H1 (cell line): ENCODE results near the gene DYNLT5. TPM values are rescaled to one million over a fixed set of nuclear protein-coding genes. Genes with fewer than 3 reads are reported as not detected.

Source experiments
- CTCF ChIA-PET: fragments of 300-600 bp; sonication (Branson Sonifier 250); formaldehyde crosslinking; loops from one replicate; lab custom pipeline; 2021; ENCODE audit not compliant: partially characterized antibody; lab: Charles Lee
- POLR2A ChIA-PET: fragments of 300-600 bp; sonication (Branson Sonifier 250); formaldehyde crosslinking; loops from one replicate; lab custom pipeline; 2021; ENCODE audit warnings: inconsistent platforms; ENCODE audit not compliant: partially characterized antibody; lab: Charles Lee
- DNase-seq, 2 experiments: peaks; one replicate each; pipeline versions ENCODE4 v3.0.0 to v3.0.0-alpha.2; 2010 to 2022; ENCODE audit warnings: low spot score in 2 of 2, low read depth in 1 of 2, mixed read lengths in 1 of 2
- FAIRE-seq: peaks from 2 replicates; lab custom pipeline; 2011; peaks lifted over from hg19 to GRCh38; lab: Jason Lieb, UNC
- H2AFZ ChIP-seq: 2 replicates; pipeline ENCODE4 v1.8.1; 2012; ENCODE audit warnings: low read length, inconsistent platforms
- H2AK5ac ChIP-seq: 2 replicates; pipeline ENCODE4 v1.6.1; 2013; ENCODE audit warnings: low read depth, low read length
- H2BK120ac ChIP-seq: replicated peaks from 2 replicates; pipeline ENCODE3; 2013; ENCODE audit warnings: low read depth, low read length, inconsistent platforms
- H2BK12ac ChIP-seq: 2 replicates; pipeline ENCODE4 v1.6.1; 2013; ENCODE audit warnings: low read depth, low read length
- H2BK15ac ChIP-seq: 2 replicates; pipeline ENCODE4 v1.6.1; 2013; ENCODE audit warnings: low read length
- H2BK20ac ChIP-seq: 2 replicates; pipeline ENCODE4 v1.6.1; 2013; ENCODE audit warnings: low read length
- H2BK5ac ChIP-seq: 2 replicates; pipeline ENCODE4 v1.6.1; 2013; ENCODE audit warnings: low read depth, low read length
- H3K14ac ChIP-seq: 2 replicates; pipeline ENCODE4 v1.6.1; 2013; ENCODE audit warnings: inconsistent platforms; ENCODE audit not compliant: insufficient read length
- H3K18ac ChIP-seq: 2 replicates; pipeline ENCODE4 v1.6.1; 2013; ENCODE audit warnings: low read length; ENCODE audit errors: extremely low read depth
- H3K23ac ChIP-seq: 2 replicates; pipeline ENCODE4 v1.6.1; 2013; ENCODE audit warnings: inconsistent platforms; ENCODE audit not compliant: insufficient read length
- H3K23me2 ChIP-seq: 2 replicates; pipeline ENCODE4 v1.6.1; 2013; ENCODE audit warnings: low read depth, low read length
- H3K27ac ChIP-seq: 2 replicates; pipeline ENCODE4 v1.6.1; 2011; ENCODE audit warnings: low read depth, low read length, inconsistent platforms
- H3K27me3 ChIP-seq, 4 experiments: replicated peaks in 1 of 4; 1 replicate in 1 of 4; 2 replicates in 3 of 4; pipeline versions ENCODE4 v1.6.1 to v1.8.1; 2011 to 2013; ENCODE audit warnings: low read length in 3 of 4, mild to moderate bottlenecking in 3 of 4, inconsistent platforms in 2 of 4, mixed read lengths in 2 of 4, moderate library complexity in 1 of 4; ENCODE audit not compliant: control insufficient read depth in 3 of 4, insufficient read depth in 3 of 4; ENCODE audit errors: extremely low read depth in 1 of 4
- H3K36me3 ChIP-seq, 4 experiments: 2 replicates each; pipeline versions ENCODE4 v1.6.1 to v1.8.1; 2011 to 2013; ENCODE audit warnings: mild to moderate bottlenecking in 4 of 4, low read length in 3 of 4, moderate library complexity in 2 of 4, control low read depth in 1 of 4, inconsistent platforms in 1 of 4; ENCODE audit not compliant: insufficient read depth in 4 of 4, control insufficient read depth in 2 of 4
- H3K4ac ChIP-seq: replicated peaks from 2 replicates; pipeline ENCODE3; 2013; ENCODE audit warnings: low read length, low read depth, mixed read lengths, inconsistent platforms; ENCODE audit not compliant: insufficient read length
- H3K4me1 ChIP-seq, 4 experiments: replicated peaks in 1 of 4; 1 replicate in 1 of 4; 2 replicates in 3 of 4; pipeline versions ENCODE4 v1.6.1 to v1.8.1; 2011 to 2013; ENCODE audit warnings: low read length in 3 of 4, inconsistent platforms in 2 of 4, mixed read lengths in 1 of 4; ENCODE audit not compliant: insufficient read depth in 4 of 4, control insufficient read depth in 3 of 4
- H3K4me2 ChIP-seq, 2 experiments: 2 replicates each; pipeline versions ENCODE4 v1.6.1 to v1.8.1; 2011 to 2013; ENCODE audit warnings: low read depth in 2 of 2, low read length in 2 of 2, control low read depth in 1 of 2, inconsistent platforms in 1 of 2, mild to moderate bottlenecking in 1 of 2; ENCODE audit not compliant: insufficient read depth in 1 of 2
- H3K4me3 ChIP-seq, 4 experiments: fragments of 200-600, 300-600 bp in 1 of 4; sonication (generic), shearing (Covaris generic), sonication (Bioruptor Twin) in 1 of 4; 2 replicates each; pipeline versions ENCODE4 v1.5.1 to v1.8.1; 2011 to 2016; ENCODE audit warnings: low read length in 4 of 4, low read depth in 3 of 4, control low read depth in 2 of 4, inconsistent platforms in 2 of 4, mild to moderate bottlenecking in 2 of 4, mixed read lengths in 1 of 4, moderate library complexity in 1 of 4; ENCODE audit not compliant: insufficient read depth in 2 of 4; ENCODE audit errors: extremely low read depth in 1 of 4
- H3K56ac ChIP-seq: replicated peaks from 2 replicates; pipeline ENCODE3; 2013; ENCODE audit warnings: low read depth, mild to moderate bottlenecking, mixed read lengths, low read length, inconsistent platforms; ENCODE audit not compliant: insufficient read length
- H3K79me1 ChIP-seq: 2 replicates; pipeline ENCODE4 v1.6.1; 2013; ENCODE audit warnings: low read depth, low read length, control low read depth
- H3K79me2 ChIP-seq, 2 experiments: 2 replicates each; pipeline versions ENCODE4 v1.6.1 to v1.8.1; 2012 to 2013; ENCODE audit warnings: low read length in 2 of 2, mild to moderate bottlenecking in 2 of 2, inconsistent platforms in 1 of 2; ENCODE audit not compliant: insufficient read depth in 2 of 2, control insufficient read depth in 1 of 2
- H3K9ac ChIP-seq, 4 experiments: replicated peaks in 1 of 4; 1 replicate in 1 of 4; 2 replicates in 3 of 4; pipeline versions ENCODE4 v1.6.1 to v1.8.1; 2011 to 2013; ENCODE audit warnings: low read depth in 3 of 4, low read length in 3 of 4, control low read depth in 2 of 4, mild to moderate bottlenecking in 2 of 4, moderate library complexity in 2 of 4, inconsistent platforms in 1 of 4; ENCODE audit errors: extremely low read depth in 1 of 4
- H3K9me3 ChIP-seq, 2 experiments: 2 replicates each; pipeline versions ENCODE4 v1.6.1 to v1.8.1; 2012 to 2013; ENCODE audit warnings: mild to moderate bottlenecking in 2 of 2, moderate library complexity in 2 of 2, control low read depth in 1 of 2, inconsistent platforms in 1 of 2, low read depth in 1 of 2, low read length in 1 of 2, mixed read lengths in 1 of 2; ENCODE audit not compliant: insufficient read depth in 2 of 2
- H4K20me1 ChIP-seq, 2 experiments: replicated peaks in 1 of 2; 2 replicates each; pipeline versions ENCODE3 to v1.8.1; 2011 to 2013; ENCODE audit warnings: inconsistent platforms in 2 of 2, low read length in 2 of 2, mild to moderate bottlenecking in 1 of 2; ENCODE audit not compliant: insufficient read depth in 2 of 2, control insufficient read depth in 1 of 2
- H4K5ac ChIP-seq: 2 replicates; pipeline ENCODE4 v1.6.1; 2013; ENCODE audit warnings: low read length, low read depth, mixed read lengths, inconsistent platforms; ENCODE audit not compliant: insufficient read length
- H4K8ac ChIP-seq: 2 replicates; pipeline ENCODE4 v1.8.0; 2013; ENCODE audit warnings: mild to moderate bottlenecking, moderate library complexity, low read length, inconsistent platforms; ENCODE audit not compliant: insufficient read depth; ENCODE audit errors: extremely low read depth
- H4K91ac ChIP-seq: replicated peaks from 2 replicates; pipeline ENCODE3; 2013; ENCODE audit warnings: low read length, mixed read lengths, inconsistent platforms; ENCODE audit not compliant: insufficient read length
- GTF2F1 ChIP-seq: IDR thresholded peaks from 2 replicates; pipeline ENCODE4 v1.6.1; 2012; ENCODE audit warnings: low read depth, low read length, improper control_type of control experiment, borderline replicate concordance
- HDAC2 ChIP-seq, 2 experiments: fragments of 300-600 bp in 1 of 2; sonication (generic) in 1 of 2; IDR thresholded peaks; 2 replicates each; pipeline ENCODE4 v1.6.1; 2011 to 2012; ENCODE audit warnings: low read depth in 2 of 2, low read length in 2 of 2, mild to moderate bottlenecking in 2 of 2, moderate library complexity in 2 of 2, borderline replicate concordance in 1 of 2, inconsistent platforms in 1 of 2
- RAD21 ChIP-seq, 2 experiments: IDR thresholded peaks in 1 of 2; conservative IDR thresholded peaks in 1 of 2; 2 replicates each; pipeline ENCODE4 v1.6.1; 2011; ENCODE audit warnings: low read depth in 2 of 2, low read length in 2 of 2, improper control_type of control experiment in 1 of 2, inconsistent platforms in 1 of 2, mild to moderate bottlenecking in 1 of 2, moderate library complexity in 1 of 2
- TCF12 ChIP-seq: IDR thresholded peaks from 2 replicates; pipeline ENCODE4 v1.6.1; 2011; ENCODE audit warnings: low read depth, mild to moderate bottlenecking, low read length
- YY1 ChIP-seq: IDR thresholded peaks from 2 replicates; pipeline ENCODE4 v1.6.1; 2011; ENCODE audit warnings: low read depth, mild to moderate bottlenecking, low read length
- WGBS, 2 experiments: shearing (Covaris generic) in 1 of 2; methylation state at CpG; one replicate each; pipeline versions ENCODE4 v1.1.6 to v1.1.7; 2013 to 2015; ENCODE audit warnings: low lambda C conversion rate in 2 of 2, mixed read lengths in 2 of 2, inconsistent platforms in 1 of 2, low coverage in 1 of 2, missing lambda C conversion rate in 1 of 2; ENCODE audit not compliant: insufficient replicate concordance in 2 of 2, insufficient coverage in 1 of 2, insufficient read length in 1 of 2; ENCODE audit errors: extremely low coverage in 1 of 2, missing lambda C conversion rate in 1 of 2; 5-methylcytosine and 5-hydroxymethylcytosine counted together
- polyA plus RNA-seq, 7 experiments: library from polyadenylated mRNA; depleted of rRNA in 3 of 7; stranded (reverse) in 5 of 7; unstranded in 2 of 7; fragments of >200 nt in 5 of 7; fragments of 200-250 nt in 2 of 7; gene quantifications; 1 replicate in 5 of 7; 2 replicates in 1 of 7; 4 replicates in 1 of 7; pipeline versions ENCODE4 v1.2.1 to v1.2.3, GENCODE V29; 2011 to 2013; ENCODE audit warnings: missing spikeins in 2 of 7, mixed read lengths in 2 of 7
- total RNA-seq: library from RNA; stranded (reverse); fragmentation: NEBNext Ultra II Directional; extraction: Animal tissue kit (Norgen Biotek cat#: 25700); gene quantifications from 2 replicates; pipeline ENCODE4 v1.2.1, GENCODE V29; 2021

The DYNLT5 gene
- total and polyA plus RNA-seq, 2 of the 8 experiments (the other 6 are each of a cell fraction or from before 2014, with no cell fraction given) = 0.93 to 1.5 TPM

- Histone ChIP-seq H3K4ac (no peak overlapping the region), H4K8ac (no peak overlapping the region), H3K56ac (no peak overlapping the region), H2BK15ac (no peak overlapping the region), H3K23me2 (peaks cover 7% of the 10 kb centered on the region), H2BK120ac (no peak overlapping the region), H3K27ac (no peak overlapping the region), H3K23ac (no peak overlapping the region), H4K91ac (no peak overlapping the region), H3K4me3 (no peak overlapping the region), H3K36me3 (no peaks in the 10 kb centered on the region), H2BK12ac (no peak overlapping the region), H3K18ac (no peak overlapping the region), H3K9ac (no peak overlapping the region), H2AK5ac (no peak overlapping the region), H3K79me2 (no peaks in the 10 kb centered on the region), H2BK20ac (no peak overlapping the region), H2AFZ (no peak overlapping the region), H2BK5ac (no peak overlapping the region), H4K5ac (no peak overlapping the region), H3K9me3 (no peaks in the 10 kb centered on the region), H3K79me1 (no peaks in the 10 kb centered on the region), H3K14ac (no peak overlapping the region), H3K4me1 (peaks cover 0 to 4% (median 1%) of the 10 kb centered on the region in 4 experiments; a peak in 1 of 7 replicates), H3K27me3 (peaks cover 0 to 4% (median 0%) of the 10 kb centered on the region in 4 experiments; a peak in 2 of 7 replicates), H3K4me2 (no peak overlapping the region), H4K20me1 (no peaks in the 10 kb centered on the region)
- TF ChIP-seq TCF12 (no peak), HDAC2 (IDR thresholded peaks at IDR 0.05; ENCODE audit: borderline replicate concordance in 1 of 2, low read depth in 2 of 2, low read length in 2 of 2) (no peak), GTF2F1 (no peak), YY1 (no peak), RAD21 (IDR thresholded peaks at IDR 0.05 in 1 of 2, conservative IDR thresholded peaks at IDR 0.05 in 1 of 2; ENCODE audit: low read depth in 2 of 2, low read length in 2 of 2) (no peak)
- ChIA-PET POLR2A (no interaction called here), CTCF (no interaction called here)
- 63% methylated on average over 1 of the region's 1 CpG; no CpG with 5 or more reads in 1 of the 2 experiments for WGBS, 2 experiments
- FAIRE-seq = no peak
- no peak for DNase-seq
These were observed 4.8 kb upstream of the DYNLT5 start for GRCh38 chr1:66747501-66747900.
